Measurements from ENCODE around the gene RNF144A. TPM values are rescaled to one million over a fixed set of nuclear protein-coding genes. Genes with fewer than 3 reads are reported as not detected.

Gene RNF144A
- total RNA-seq, 6 experiments from 2014 or later: 1.2 to 3.2 (median 2.0) TPM

DNA sequence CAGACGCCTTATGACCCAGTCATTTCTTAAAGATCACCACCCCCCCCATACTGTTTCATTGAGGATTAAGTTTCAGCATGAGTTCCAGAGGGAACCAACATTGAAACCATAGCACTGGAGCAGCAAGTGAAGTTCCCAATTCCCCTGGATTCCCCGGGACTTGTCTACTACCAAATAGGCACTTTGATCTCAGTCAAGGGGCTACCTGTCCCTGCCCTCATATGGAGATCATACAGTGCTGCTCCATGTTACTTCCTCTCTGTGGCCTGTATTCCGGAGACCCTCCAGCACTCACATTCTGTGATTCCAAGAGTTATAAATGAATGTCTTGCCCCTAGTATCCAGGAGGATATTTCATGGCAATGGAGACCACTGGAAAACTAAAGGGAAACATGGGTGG, 42.5 kb downstream of the RNF144A start:
- TF ChIP-seq POLR2A (IDR thresholded peaks at IDR 0.05): no peak
- TF ChIP-seq, protein P1, sequence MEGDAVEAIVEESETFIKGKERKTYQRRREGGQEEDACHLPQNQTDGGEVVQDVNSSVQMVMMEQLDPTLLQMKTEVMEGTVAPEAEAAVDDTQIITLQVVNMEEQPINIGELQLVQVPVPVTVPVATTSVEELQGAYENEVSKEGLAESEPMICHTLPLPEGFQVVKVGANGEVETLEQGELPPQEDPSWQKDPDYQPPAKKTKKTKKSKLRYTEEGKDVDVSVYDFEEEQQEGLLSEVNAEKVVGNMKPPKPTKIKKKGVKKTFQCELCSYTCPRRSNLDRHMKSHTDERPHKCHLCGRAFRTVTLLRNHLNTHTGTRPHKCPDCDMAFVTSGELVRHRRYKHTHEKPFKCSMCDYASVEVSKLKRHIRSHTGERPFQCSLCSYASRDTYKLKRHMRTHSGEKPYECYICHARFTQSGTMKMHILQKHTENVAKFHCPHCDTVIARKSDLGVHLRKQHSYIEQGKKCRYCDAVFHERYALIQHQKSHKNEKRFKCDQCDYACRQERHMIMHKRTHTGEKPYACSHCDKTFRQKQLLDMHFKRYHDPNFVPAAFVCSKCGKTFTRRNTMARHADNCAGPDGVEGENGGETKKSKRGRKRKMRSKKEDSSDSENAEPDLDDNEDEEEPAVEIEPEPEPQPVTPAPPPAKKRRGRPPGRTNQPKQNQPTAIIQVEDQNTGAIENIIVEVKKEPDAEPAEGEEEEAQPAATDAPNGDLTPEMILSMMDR (IDR thresholded peaks at IDR 0.05): no peak
- H3K4me3 ChIP-seq: no peak overlapping the region
- intact Hi-C loops (cut with DNase I): no loop called here
- no peak overlapping the region for H3K27ac ChIP-seq
- DNase-seq (no peak), ATAC-seq (no peak)
- no CpG with 5 or more reads among the region's 3 CpGs for WGBS (ENCODE audit: insufficient coverage, low coverage, low lambda C conversion rate, missing lambda C conversion rate)
- no peaks in the 10 kb centered on the region for H3K36me3 ChIP-seq
- H3K9me3 ChIP-seq: no peaks in the 10 kb centered on the region
- H3K4me1 ChIP-seq: no peaks in the 10 kb centered on the region
- H3K27me3 ChIP-seq: no peaks in the 10 kb centered on the region

DNA sequence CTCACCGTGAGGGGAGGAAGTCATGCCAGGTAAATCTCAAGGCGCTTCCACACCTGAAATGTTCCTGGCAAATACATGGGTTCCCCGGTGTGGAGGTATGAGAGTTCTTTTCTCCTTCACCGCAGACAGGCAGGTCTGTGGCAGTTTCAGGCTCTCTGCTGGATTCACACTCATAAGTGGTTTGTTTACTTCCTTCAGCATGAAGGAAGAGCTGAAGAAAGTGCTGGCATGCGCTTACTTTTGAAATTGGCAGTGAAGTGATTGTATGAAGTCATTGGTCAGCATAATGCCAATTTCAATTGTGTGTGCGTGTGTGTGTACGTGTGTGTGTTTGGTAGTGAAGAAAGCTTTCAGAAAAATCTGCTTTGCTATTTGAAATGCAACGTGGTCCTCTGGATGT, 43.4 kb downstream of the RNF144A start:
- no peaks in the 10 kb centered on the region for H3K36me3 ChIP-seq
- H3K27ac ChIP-seq: no peak overlapping the region
- DNase-seq (peak in 1 of 3 donors; percentile 28), ATAC-seq (peak; percentile 49 to 68 (median 62))
- H3K27me3 ChIP-seq: no peaks in the 10 kb centered on the region
- no peaks in the 10 kb centered on the region for H3K4me1 ChIP-seq
- H3K4me3 ChIP-seq: no peak overlapping the region
- no peaks in the 10 kb centered on the region for H3K9me3 ChIP-seq
- intact Hi-C loops (cut with DNase I): no loop called here
- 22% methylated on average over 7 of the region's 8 CpGs for WGBS (ENCODE audit: insufficient coverage, low coverage, low lambda C conversion rate, missing lambda C conversion rate)
- TF ChIP-seq, protein P1 (IDR thresholded peaks at IDR 0.05): no peak
- no peak for TF ChIP-seq POLR2A (IDR thresholded peaks at IDR 0.05)

DNA sequence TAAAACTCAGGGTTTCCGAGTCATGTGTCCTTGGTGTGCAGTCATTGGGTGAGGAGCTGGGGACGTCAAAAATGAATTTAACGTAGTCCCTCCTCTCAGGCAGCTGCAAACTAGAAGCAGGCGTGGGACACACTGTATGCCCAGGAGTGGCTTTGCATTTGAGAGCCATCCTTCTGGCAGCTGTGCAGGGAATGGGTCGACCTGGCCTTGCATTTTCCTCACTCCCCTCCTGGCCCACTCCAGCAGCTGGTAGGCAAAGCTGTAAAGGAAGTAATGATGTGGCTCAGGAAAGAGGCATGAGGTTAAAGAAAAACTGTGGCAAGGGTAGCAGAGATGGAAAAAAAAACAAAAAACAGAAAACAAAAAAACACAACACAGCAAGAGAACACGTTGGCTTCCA, 46.5 kb downstream of the RNF144A start:
- H3K4me3 ChIP-seq: no peak overlapping the region
- intact Hi-C loops (cut with DNase I): no loop called here
- H3K27me3 ChIP-seq: no peaks in the 10 kb centered on the region
- H3K36me3 ChIP-seq: no peaks in the 10 kb centered on the region
- ATAC-seq (no peak), DNase-seq (no peak)
- no peak for TF ChIP-seq POLR2A (IDR thresholded peaks at IDR 0.05)
- TF ChIP-seq, protein P1 (IDR thresholded peaks at IDR 0.05): no peak
- H3K4me1 ChIP-seq: no peaks in the 10 kb centered on the region
- no peak overlapping the region for H3K27ac ChIP-seq
- H3K9me3 ChIP-seq: no peaks in the 10 kb centered on the region
- WGBS (ENCODE audit: insufficient coverage, low coverage, low lambda C conversion rate, missing lambda C conversion rate): 89% methylated on average over 6 of the region's 6 CpGs

DNA sequence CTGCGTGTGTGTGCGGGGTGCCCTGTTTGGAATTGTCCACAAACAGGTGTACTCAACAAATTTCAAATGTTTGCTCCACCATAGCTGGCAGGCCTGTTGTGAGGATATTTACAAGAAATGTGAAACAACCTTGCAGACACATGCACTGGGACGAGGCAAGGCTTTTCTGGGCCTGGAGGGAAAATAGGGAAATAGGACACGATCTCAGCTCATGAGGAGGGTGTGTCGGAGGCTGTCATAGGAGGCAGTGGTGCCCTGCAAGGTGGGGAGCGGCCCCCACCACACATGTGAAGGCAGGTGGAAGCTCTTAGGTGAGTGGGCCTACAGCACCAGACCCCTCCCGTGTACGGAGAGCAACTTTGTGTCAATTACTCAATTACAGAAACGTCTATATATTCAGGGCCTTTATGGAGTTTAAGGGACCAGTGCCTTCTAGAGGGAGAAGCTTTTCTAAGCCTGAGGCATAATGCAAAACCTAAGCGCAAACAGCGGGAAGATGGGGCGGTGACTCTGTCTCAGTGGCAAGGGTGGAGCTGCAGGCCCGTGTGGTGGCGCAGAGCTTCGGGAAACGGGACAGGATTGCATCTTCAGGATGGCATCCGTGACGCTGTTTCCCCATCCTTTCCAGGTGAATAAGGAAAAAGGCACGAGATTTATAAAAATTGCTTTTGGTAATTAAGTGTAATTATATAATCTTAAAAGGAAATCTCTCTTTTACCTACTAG, 48.0 kb downstream of the RNF144A start:
- intact Hi-C loops (cut with DNase I): no loop called here
- no peak overlapping the region for H3K27ac ChIP-seq
- TF ChIP-seq, protein P1 (IDR thresholded peaks at IDR 0.05): no peak
- no peak for TF ChIP-seq POLR2A (IDR thresholded peaks at IDR 0.05)
- H3K4me1 ChIP-seq: no peaks in the 10 kb centered on the region
- H3K9me3 ChIP-seq: no peaks in the 10 kb centered on the region
- no peaks in the 10 kb centered on the region for H3K36me3 ChIP-seq
- DNase-seq (no peak), ATAC-seq (no peak)
- H3K4me3 ChIP-seq: no peak overlapping the region
- 93% methylated on average over 19 of the region's 19 CpGs for WGBS (ENCODE audit: insufficient coverage, low coverage, low lambda C conversion rate, missing lambda C conversion rate)
- H3K27me3 ChIP-seq: no peaks in the 10 kb centered on the region

Data from right lobe of liver (tissue), 6 donors.